Occipital lobe (tissue), 2 donors: ENCODE data around the gene JDP2. TPM values are rescaled to one million over a fixed set of nuclear protein-coding genes. Genes with fewer than 3 reads are reported as not detected.
"Not testable (repeated sequence)": the region's sequence is repeated elsewhere in the genome, so short reads cannot be mapped to it uniquely, and the experiment has no call there.

ENCODE experiments used
- DNase-seq: peaks from one replicate; lab custom pipeline; 2025; lab: John Stamatoyannopoulos, UW
- total RNA-seq: library from RNA; depleted of rRNA; stranded (reverse); fragments of >200 nt; gene quantifications from one replicate; pipeline ENCODE4 v1.2.3, GENCODE V29; 2014

The JDP2 gene
- total RNA-seq, 1 donor from 2014 or later: 4.2 TPM

- no peak for DNase-seq
Observed at GRCh38 chr14:75454963-75455546, 27.2 kb downstream of the JDP2 start.

- DNase-seq: no peak
Observed at GRCh38 chr14:75456069-75456996, 28.5 kb downstream of the JDP2 start.

- DNase-seq: no peak
Observed at GRCh38 chr14:75456997-75457335, 29.1 kb downstream of the JDP2 start.

- no peak for DNase-seq
Observed at GRCh38 chr14:75457648-75458165, 29.9 kb downstream of the JDP2 start.

- no peak for DNase-seq
Observed at GRCh38 chr14:75458305-75458704, 30.5 kb downstream of the JDP2 start.

GRCh38 chr14:75459099-75459741, 31.4 kb downstream of the JDP2 start:
- no peak for DNase-seq

- DNase-seq: no peak
Observed at GRCh38 chr14:75459791-75460190, 32.0 kb downstream of the JDP2 start.

GRCh38 chr14:75460394-75460793, 32.6 kb downstream of the JDP2 start:
- DNase-seq: no peak

GRCh38 chr14:75461303-75461702, 33.5 kb downstream of the JDP2 start:
- DNase-seq: no peak

- DNase-seq: no peak
Observed at GRCh38 chr14:75461755-75462349, 34.0 kb downstream of the JDP2 start.

- no peak for DNase-seq
Observed at GRCh38 chr14:75464626-75465025, 36.8 kb downstream of the JDP2 start.

- DNase-seq: no peak
Observed at GRCh38 chr14:75467763-75468162, 39.9 kb downstream of the JDP2 start.

GRCh38 chr14:75469164-75469563, 41.3 kb downstream of the JDP2 start:
- no peak for DNase-seq

GRCh38 chr14:75469606-75470237, 41.9 kb downstream of the JDP2 start:
- DNase-seq: no peak

GRCh38 chr14:75470238-75470797, 42.5 kb downstream of the JDP2 start:
- no peak for DNase-seq

GRCh38 chr14:75471059-75471458, 43.2 kb downstream of the JDP2 start:
- DNase-seq: no peak

- not testable (repeated sequence) for DNase-seq
Observed at GRCh38 chr14:75474127-75474526, 46.3 kb downstream of the JDP2 start.

- no peak for DNase-seq
Observed at GRCh38 chr14:75476274-75476995, 48.6 kb downstream of the JDP2 start.

GRCh38 chr14:75477881-75478280, 50.1 kb downstream of the JDP2 start:
- no peak for DNase-seq
